Measurements from ENCODE around the gene RABGAP1L.

RABGAP1L gene

GRCh38 chr1:174939775-174940545, 780.6 kb downstream of the RABGAP1L start:
- DNase-seq (ENCODE audit: low spot score) = no peak

- no peak for DNase-seq (ENCODE audit: low spot score)
Measured at GRCh38 chr1:174940646-174941175, 781.4 kb downstream of the RABGAP1L start.

- DNase-seq (ENCODE audit: low spot score) = no peak
Measured at GRCh38 chr1:174942547-174943255, 783.4 kb downstream of the RABGAP1L start.

- DNase-seq (ENCODE audit: low spot score) = no peak
Measured at GRCh38 chr1:174946031-174946430, 786.7 kb downstream of the RABGAP1L start.

- DNase-seq (ENCODE audit: low spot score) = no peak
Measured at GRCh38 chr1:174949061-174949460, 789.7 kb downstream of the RABGAP1L start.

- DNase-seq (ENCODE audit: low spot score) = no peak
Measured at GRCh38 chr1:174949645-174950044, 790.3 kb downstream of the RABGAP1L start.

- no peak for DNase-seq (ENCODE audit: low spot score)
Measured at GRCh38 chr1:174953285-174954072, 794.2 kb downstream of the RABGAP1L start.

GRCh38 chr1:174954073-174954460, 794.7 kb downstream of the RABGAP1L start:
- DNase-seq (ENCODE audit: low spot score) = no peak

- no peak for DNase-seq (ENCODE audit: low spot score)
Measured at GRCh38 chr1:174954671-174955669, 795.6 kb downstream of the RABGAP1L start.

GRCh38 chr1:174956086-174956485, 796.8 kb downstream of the RABGAP1L start:
- no peak for DNase-seq (ENCODE audit: low spot score)

GRCh38 chr1:174956976-174957375, 797.7 kb downstream of the RABGAP1L start:
- DNase-seq (ENCODE audit: low spot score) = no peak

GRCh38 chr1:174957829-174958228, 798.5 kb downstream of the RABGAP1L start:
- no peak for DNase-seq (ENCODE audit: low spot score)

- DNase-seq (ENCODE audit: low spot score) = no peak
Measured at GRCh38 chr1:174958396-174958795, 799.1 kb downstream of the RABGAP1L start.

- no peak for DNase-seq (ENCODE audit: low spot score)
Measured at GRCh38 chr1:174960362-174960761, 801.0 kb downstream of the RABGAP1L start.

- no peak for DNase-seq (ENCODE audit: low spot score)
Measured at GRCh38 chr1:174963529-174964125, 804.3 kb downstream of the RABGAP1L start.

GRCh38 chr1:174964261-174964971, 805.1 kb downstream of the RABGAP1L start:
- DNase-seq (ENCODE audit: low spot score) = no peak

- DNase-seq (ENCODE audit: low spot score) = no peak
Measured at GRCh38 chr1:174964972-174965361, 805.6 kb downstream of the RABGAP1L start.

GRCh38 chr1:174965362-174966007, 806.2 kb downstream of the RABGAP1L start:
- DNase-seq (ENCODE audit: low spot score) = no peak

GRCh38 chr1:174966008-174966572, 806.8 kb downstream of the RABGAP1L start:
- DNase-seq (ENCODE audit: low spot score) = no peak

All from left forelimb (tissue), 1 donor.